HG03432 (cell line): ENCODE results near the gene CCDC127.

ENCODE experiments used
- ATAC-seq: cut with Tn5 transposase; IDR thresholded peaks from one replicate; pipeline ENCODE4 v1.9.1; 2021; ENCODE audit warnings: mild to moderate bottlenecking, moderate library complexity; ENCODE audit not compliant: unreplicated experiment

CCDC127 gene

DNA sequence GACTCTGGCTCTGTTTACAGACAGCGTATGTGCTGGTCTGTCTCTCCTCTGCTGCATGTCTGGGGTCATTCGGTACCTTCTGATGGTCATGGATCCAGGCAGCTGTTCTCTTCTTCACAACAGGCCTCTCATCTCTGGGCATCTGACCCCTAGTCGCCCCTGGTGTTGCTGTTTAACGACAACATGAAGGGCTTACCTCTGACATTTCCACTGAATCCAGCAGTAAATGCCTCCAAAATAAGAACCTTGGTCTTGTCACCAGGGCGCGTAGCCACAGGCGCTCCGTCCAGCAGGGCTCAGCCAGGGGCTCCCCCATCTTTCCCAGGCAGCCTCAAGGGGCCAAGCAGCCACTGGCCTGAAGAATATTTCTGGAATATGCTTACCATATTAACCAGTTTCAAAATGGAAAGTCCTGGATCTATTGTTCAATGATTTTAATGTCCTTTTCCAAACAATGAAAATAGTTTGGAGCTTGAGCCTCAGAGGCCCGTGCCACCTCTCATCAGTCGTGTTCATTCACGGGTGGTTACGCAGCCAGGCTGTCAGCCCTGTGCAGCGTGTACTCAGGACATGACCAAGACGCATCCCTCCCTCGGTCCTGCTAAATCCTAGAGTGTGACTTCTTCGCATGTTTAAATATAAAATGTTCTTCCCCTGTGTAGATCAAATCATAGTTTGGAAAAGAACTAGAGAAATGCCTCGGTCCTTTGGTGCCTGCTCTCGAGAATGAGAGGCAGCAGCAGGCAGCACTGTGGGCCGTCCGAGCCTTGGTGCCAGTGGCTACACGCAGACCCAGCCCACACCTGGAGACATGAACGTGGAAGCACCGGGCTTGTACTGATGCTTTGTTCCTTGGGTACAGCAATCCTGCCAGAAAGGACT is 56.8 kb downstream of the CCDC127 start:
- no peak for ATAC-seq

DNA sequence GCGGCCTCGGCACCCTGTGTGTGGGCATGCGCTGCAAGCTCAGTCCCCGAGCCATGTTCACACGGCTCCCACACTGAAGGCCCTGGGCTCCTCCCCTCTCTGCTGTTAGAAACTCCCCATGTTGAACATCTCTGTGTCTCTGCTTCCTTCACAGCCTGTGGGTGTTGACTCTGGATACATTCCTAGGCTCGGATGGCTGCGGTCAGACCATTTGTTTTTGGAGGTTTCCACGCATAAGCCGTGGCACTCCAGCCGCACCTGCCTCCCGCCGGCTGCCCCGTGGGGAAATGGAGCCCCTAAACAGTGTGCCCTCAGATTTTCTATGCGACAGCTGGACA is 57.8 kb downstream of the CCDC127 start:
- ATAC-seq = no peak

DNA sequence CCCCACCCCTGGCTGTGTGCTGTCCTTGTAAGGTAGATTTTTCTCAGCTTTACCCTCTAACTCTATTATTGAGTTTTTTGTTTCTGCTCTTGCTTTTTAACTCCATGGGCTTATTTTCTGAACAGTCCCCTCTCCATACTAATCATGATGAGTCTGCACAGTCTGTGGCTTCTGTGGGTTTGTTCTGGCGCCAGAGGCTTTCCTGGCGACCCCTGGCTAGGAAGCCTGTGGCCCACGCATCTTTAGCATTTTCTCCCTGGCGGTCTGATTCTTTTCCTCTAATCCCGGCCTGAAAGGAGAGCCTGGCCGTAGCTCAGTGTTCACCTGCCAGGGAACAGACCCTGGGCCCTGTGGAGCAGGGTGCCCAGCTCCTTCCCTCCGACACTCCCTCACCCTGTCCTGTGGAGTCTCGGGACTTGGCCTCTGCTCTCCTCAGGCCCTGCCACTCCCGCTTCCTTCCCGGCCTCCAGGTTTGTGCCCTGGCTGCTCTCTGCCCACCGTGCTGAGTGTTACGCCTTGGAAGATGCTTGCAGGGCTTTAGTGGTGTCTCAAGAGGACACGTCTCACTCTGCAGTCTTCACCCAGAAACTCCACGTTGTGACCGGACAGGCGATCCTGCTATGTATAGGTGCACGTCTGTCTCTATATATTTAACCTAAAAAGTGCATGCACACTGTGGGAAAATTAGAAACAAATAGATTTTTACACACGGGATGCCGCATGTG is 58.3 kb downstream of the CCDC127 start:
- no peak for ATAC-seq

DNA sequence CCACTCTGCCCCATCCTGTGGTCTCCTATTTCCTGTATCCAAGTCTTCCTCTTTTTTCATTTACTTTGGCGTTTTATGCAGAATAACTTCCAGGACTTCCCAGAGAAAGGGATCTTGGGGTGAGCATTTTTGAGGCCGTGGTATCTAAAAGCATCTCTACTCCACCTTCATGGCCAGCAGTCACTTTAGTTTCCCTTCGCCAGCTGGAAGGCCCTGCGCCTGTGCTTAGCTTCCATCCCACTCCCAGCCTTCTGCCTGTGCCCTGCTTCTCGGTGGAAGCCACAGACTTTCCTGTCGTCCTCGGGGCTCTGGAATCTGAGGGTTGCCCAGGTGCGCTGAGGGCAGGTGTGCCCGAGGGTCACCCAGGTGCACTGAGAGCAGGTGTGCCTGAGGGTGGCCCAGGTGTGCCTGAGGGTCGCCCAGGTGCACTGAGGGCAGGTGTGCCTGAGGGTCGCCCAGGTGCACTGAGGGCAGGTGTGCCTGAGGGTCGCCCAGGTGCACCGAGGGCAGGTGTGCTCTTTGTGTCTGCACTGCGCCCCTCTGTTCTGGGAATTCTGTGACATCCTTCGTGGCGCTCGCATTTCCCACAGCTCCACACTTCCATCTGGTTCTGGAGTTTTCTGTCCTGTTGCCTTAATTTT is 59.0 kb downstream of the CCDC127 start:
- no peak for ATAC-seq

DNA sequence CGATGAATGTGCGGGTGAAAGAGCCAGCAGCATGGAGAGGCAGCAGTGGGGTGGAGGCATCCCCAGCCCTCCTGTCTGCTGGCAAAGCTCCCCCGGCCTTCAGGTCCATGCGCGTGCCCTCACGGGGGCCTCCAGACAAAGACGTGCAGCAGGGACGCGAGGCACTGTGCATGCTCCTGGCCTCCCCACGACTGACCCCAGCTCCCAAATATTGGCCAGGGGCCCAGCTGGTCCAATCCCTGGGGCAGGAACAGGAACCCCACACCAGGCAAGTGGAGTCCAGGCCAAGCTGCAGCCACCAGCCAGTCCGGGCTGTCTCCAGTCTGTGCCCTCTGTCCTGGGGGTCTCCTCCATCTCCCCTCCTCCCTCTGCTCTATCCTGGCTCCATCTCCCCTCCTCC is 60.2 kb downstream of the CCDC127 start:
- no peak for ATAC-seq

DNA sequence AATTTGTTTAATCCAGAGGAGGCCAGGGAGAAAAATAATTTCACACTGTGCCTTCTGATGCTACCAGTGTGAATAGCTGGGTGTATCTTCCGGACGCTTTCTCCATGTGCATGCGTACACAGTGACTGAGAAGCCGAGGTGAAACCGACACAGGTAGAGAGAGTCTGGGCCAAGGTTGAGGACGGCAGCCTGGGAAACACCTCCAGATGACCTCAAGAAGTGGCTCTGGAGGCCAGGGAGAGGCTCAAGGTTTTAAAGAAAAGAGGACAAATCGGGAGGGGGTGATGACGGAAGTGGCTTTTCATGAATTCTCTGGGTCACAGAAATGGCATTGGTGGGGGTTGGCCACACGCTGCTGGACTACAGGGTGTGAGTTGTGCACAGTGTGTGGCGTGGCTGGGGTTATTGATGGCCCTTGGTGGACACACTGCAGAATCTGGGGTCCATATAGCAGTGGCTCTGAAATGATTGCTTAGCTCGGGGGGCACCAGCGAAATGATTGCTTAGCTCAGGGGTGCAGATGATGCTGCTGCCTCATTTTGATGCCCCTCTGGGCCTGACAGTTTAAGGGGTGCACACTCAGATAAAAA is 60.7 kb downstream of the CCDC127 start:
- ATAC-seq = no peak

DNA sequence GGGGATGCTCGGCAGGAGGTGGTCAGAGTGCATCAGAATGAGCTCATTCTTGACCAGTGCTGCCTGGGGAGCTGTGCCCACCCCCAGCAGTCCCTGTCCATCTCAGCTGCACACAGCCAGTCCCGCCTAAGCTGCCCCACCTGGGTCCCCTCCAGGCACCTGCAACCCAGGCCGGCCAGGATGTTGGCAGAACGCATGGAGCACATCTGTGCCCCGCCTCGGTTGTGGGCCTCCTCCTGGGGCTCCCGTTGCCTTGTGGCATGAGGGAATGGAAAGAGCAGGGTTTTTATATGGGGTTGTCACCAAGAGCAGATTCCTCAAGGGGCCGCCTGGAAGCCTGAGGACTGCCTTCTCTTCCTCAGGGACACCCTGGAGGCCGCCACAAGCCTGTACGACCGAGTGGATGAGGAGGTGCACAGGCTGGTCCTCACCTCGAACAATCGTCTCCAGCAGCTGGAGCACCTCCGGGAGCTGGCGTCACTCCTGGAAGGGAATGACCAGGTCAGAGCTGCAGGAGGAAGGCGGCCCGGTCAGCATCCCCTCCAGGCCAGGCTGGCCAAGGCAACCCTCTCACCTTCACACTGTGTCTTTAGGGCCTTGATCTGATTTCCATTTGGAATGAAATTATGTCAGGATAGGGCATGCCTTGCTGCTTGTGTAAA is 61.4 kb downstream of the CCDC127 start:
- no peak for ATAC-seq

DNA sequence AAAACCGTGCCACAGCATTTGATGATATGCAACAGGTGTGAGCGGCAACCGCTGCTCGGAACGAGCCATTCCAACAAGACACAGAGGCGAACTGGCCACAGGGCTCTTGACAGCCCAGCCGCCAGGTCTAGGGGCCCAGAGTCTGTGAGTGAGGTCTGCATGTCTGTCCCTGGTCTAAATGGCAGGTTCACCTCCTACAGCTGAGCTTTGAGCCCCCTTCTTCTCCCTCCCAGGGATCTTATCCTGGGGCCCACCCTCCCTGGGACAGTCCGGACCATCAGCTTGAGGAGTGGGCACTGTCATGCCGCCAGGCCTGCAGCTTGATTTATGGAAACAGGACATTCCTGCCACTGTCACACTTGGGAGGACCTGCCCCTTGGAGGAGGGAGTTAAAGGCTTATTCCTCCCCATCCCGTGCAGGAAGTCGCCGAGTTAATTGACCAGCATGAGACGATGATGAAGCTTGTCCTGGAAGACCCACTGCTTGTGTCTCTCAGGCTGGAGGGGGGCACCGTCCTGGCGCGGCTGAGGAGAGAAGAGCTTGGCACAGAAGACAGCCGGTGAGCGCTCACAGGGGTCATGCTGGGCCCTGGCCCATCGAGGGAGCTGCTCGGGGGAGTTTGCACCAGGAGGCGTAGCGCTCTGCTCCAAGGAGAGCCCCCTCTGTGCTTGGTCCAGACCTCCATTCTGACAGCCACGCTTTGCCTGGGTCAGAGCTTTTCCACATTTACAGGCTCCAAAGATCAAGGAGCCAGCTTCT is 62.1 kb downstream of the CCDC127 start:
- ATAC-seq = no peak

DNA sequence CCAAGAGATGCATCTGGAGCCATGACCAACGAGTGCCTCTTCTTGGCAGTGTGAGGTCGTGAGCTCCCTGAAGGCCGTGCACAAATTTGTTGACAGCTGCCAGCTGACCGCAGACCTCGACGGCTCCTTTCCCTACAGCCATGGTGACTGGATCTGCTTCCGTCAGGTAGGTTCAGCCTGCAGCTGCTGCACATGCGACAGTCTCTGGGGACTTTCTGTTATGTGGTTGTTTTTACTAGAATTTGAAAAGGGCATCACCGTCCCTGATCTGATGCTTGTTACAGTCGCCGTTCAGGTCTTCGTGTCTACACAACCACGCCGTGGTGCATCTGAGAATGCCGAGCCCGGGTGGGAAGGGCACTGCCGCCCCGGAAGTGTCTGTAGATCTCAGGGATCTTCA is 63.1 kb downstream of the CCDC127 start:
- ATAC-seq = no peak

DNA sequence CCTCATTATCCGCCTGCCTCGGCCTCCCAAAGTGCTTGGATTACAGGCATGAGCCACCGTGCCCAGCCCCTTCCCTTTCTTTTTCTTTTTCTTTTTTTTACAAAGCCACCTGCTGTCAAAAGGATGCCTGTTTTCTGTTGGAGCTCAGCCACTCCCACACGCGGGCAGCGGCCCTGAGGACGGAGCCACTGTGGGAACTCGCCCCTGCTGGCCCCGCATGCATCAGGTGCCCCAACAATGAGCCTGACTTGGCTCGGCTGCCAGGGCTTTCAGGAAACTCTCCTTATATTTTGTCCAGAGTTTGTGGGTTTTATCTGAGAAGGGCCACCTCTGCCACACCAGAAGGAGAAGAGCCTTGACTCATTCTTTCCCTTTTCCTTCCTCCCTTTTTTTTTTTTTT is 63.7 kb downstream of the CCDC127 start:
- no peak for ATAC-seq

DNA sequence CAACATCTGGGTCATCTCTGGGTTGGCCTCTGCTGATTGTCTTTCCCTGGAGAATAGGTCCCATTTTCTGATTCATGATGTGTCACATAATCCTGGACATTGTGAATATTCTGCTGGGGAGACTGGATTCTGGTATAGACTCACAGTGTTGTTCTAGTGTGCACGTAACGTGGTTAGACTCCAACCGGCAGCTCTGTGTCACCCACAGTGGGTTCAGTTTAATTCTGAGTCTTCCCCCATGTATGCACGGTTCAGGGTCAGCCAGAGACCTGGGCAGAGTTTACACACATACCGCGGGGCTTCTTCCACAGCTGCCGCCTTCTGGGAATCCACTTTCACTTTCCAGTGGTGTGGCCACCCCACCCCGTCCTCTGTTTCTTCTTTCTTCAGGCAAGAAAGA is 64.7 kb downstream of the CCDC127 start:
- no peak for ATAC-seq

DNA sequence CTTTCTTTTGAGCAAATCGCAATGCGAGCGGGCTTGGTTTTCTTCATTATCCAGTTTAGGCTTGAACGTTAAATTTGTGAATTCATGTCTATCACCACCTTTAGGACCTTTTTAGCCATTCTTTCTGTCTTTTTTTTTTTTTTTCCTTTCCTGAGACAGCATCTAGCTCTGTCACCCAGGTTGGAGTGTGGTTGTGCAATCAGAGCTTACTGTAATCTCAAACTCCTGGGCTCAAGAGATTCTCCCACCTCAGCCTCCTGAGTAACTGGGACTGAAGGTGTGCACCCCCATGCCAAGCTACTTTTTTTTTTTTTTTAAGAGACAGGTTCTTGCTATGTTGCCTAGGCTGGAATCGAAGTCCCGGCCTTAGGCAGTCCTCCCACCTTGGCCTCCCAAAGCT is 65.9 kb downstream of the CCDC127 start:
- ATAC-seq = no peak

DNA sequence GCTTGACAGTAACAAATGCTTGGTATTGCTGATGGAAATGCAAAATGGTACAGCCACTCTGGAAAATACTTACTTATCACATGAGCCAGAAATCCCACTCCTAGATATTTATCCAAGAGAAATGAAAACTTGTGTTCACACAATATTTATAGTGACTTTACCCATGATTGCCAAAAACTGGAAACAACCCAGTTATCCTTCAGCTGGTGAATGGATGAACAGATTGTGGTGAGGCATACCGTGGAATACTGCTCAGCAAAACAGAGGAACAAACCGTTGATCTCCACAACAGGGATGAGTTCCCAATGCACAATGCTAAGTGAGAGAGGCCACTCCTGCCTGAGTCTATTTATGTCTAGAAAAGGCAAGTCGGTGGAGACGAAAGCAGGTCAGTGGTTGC is 67.2 kb downstream of the CCDC127 start:
- ATAC-seq = no peak

DNA sequence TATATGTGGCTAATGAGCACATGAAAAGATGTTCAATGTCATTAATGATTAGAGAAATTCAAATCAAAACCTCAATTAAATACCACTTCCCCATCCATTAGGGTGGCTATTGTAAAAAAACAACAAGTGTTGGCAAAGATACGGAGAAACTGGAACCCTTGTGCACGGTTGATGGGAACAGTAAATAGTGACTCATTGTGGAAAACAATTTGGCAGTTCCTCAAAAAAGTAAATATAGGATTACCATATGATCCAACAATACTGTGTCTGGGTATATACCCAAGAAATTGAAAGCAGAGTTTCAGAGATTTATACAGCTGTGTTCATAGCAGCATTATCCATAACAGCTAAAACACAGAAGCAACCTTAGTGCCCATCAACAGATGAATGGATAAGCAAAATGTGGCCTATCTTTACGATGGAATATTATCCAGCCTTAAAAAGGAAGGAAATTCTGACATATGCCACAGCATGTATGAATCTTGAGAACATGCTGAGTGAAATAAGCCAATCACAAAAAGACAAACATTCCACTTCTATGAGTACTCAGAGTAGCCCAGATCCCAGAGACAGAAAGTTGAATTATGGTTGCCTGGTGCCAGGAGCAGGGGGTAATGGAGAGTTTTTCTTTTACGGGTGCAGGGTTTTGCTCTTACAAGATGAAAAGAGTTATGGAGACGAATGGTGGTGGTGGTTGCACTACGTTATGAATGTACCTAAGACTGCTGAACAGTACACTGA is 68.0 kb downstream of the CCDC127 start:
- no peak for ATAC-seq

DNA sequence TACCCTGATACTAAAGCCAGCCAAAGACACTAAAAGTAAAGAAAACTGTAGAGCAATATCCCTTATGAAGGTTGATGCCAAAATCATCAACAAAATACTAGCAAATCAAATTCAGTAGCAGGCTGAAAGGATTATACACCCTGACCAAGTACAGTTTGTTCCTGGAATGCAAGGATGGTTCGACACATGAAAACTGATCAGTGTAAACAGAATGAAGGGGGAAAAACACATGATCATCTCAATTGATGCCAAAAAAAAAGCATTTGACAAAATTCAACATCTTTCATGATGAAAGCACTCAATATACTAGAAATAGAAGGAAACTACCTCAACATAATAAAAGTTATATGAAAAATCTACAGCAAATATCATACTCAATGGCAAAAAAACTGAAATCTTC is 70.2 kb downstream of the CCDC127 start:
- no peak for ATAC-seq
